ENCODE measurements around the gene CLDN3.
"Not testable (repeated sequence)": the region's sequence is repeated elsewhere in the genome, so short reads cannot be mapped to it uniquely, and the experiment has no call there.

Gene CLDN3

GRCh38 chr7:73770002-73770859 lies at the start of gene CLDN3:
TSS of gene CLDN3 (minus strand) at chr7:73770270. CDS start at chr7:73770049, 221 bp downstream.
- no peak for DNase-seq (ENCODE audit: low read depth)

GRCh38 chr7:73817121-73817520 lies 47.1 kb upstream of the CLDN3 start:
- DNase-seq (ENCODE audit: low read depth), result no peak

- no peak for DNase-seq (ENCODE audit: low read depth)
Observed at GRCh38 chr7:73815436-73815835, 45.4 kb upstream of the CLDN3 start.

GRCh38 chr7:73812996-73813395 lies 42.9 kb upstream of the CLDN3 start:
- DNase-seq (ENCODE audit: low read depth), result no peak

GRCh38 chr7:73811760-73812168 lies 41.7 kb upstream of the CLDN3 start:
- peak; percentile 6 for DNase-seq (ENCODE audit: low read depth)

GRCh38 chr7:73810998-73811360 lies 40.9 kb upstream of the CLDN3 start:
- DNase-seq (ENCODE audit: low read depth), result no peak

GRCh38 chr7:73809467-73809951 lies 39.4 kb upstream of the CLDN3 start:
- DNase-seq (ENCODE audit: low read depth), result no peak

- no peak for DNase-seq (ENCODE audit: low read depth)
Observed at GRCh38 chr7:73802459-73802858, 32.4 kb upstream of the CLDN3 start.

GRCh38 chr7:73801577-73801976 lies 31.5 kb upstream of the CLDN3 start:
- no peak for DNase-seq (ENCODE audit: low read depth)

GRCh38 chr7:73799282-73800141 lies 29.4 kb upstream of the CLDN3 start:
- no peak for DNase-seq (ENCODE audit: low read depth)

GRCh38 chr7:73797176-73797575 lies 27.1 kb upstream of the CLDN3 start:
- DNase-seq (ENCODE audit: low read depth), result not testable (repeated sequence)

GRCh38 chr7:73796656-73797055 lies 26.6 kb upstream of the CLDN3 start:
- not testable (repeated sequence) for DNase-seq (ENCODE audit: low read depth)

GRCh38 chr7:73795188-73795587 lies 25.1 kb upstream of the CLDN3 start:
- not testable (repeated sequence) for DNase-seq (ENCODE audit: low read depth)

GRCh38 chr7:73791170-73791690 lies 21.2 kb upstream of the CLDN3 start:
- DNase-seq (ENCODE audit: low read depth), result not testable (repeated sequence)

- no peak for DNase-seq (ENCODE audit: low read depth)
Observed at GRCh38 chr7:73789051-73789450, 19.0 kb upstream of the CLDN3 start.

GRCh38 chr7:73787786-73788048 lies 17.6 kb upstream of the CLDN3 start:
- DNase-seq (ENCODE audit: low read depth), result not testable (repeated sequence)

- DNase-seq (ENCODE audit: low read depth), result no peak
Observed at GRCh38 chr7:73786588-73786987, 16.5 kb upstream of the CLDN3 start.

GRCh38 chr7:73779517-73779916 lies 9.4 kb upstream of the CLDN3 start:
- no peak for DNase-seq (ENCODE audit: low read depth)

GRCh38 chr7:73778801-73779389 lies 8.8 kb upstream of the CLDN3 start:
- DNase-seq (ENCODE audit: low read depth), result no peak

- no peak for DNase-seq (ENCODE audit: low read depth)
Observed at GRCh38 chr7:73774923-73775322, 4.9 kb upstream of the CLDN3 start.

GRCh38 chr7:73773700-73774517 lies 3.8 kb upstream of the CLDN3 start:
- no peak for DNase-seq (ENCODE audit: low read depth)
